SK-N-MC (cell line): ENCODE results near the gene FOXA3.
A peak's percentile ranks its signal among the peaks of the same experiment; 100 is the strongest.

Source experiments
- DNase-seq: peaks from one replicate; pipeline ENCODE4 v3.0.0-alpha.2; 2011; ENCODE audit warnings: low read depth, low spot score
- H3K27ac ChIP-seq: fragments of 200-600 bp; sonication (generic); 2 replicates; pipeline ENCODE4 v1.5.1; 2016; ENCODE audit warnings: mixed run types
- H3K36me3 ChIP-seq: fragments of 200-600 bp; sonication (generic); 2 replicates; pipeline ENCODE4 v1.6.1; 2017; ENCODE audit warnings: antibody characterized with exemption, low read length, mixed read lengths; ENCODE audit not compliant: insufficient read depth
- H3K4me3 ChIP-seq: fragments of 200-600 bp; sonication (generic); 2 replicates; pipeline ENCODE4 v1.5.1; 2016
- H3K9ac ChIP-seq: fragments of 200-600 bp; sonication (generic); 2 replicates; pipeline ENCODE4 v1.8.0; 2017; ENCODE audit warnings: mixed run types, mixed read lengths; ENCODE audit not compliant: insufficient read length
- H3K9me3 ChIP-seq: fragments of 200-600 bp; sonication (generic); 2 replicates; pipeline ENCODE4 v1.6.1; 2017; ENCODE audit warnings: low read depth, mild to moderate bottlenecking, antibody characterized with exemption, low read length, moderate library complexity, mixed read lengths
- EZH2 ChIP-seq: fragments of 200-600 bp; sonication (generic); IDR thresholded peaks from one replicate; pipeline ENCODE4 v1.6.1; 2017; ENCODE audit warnings: antibody characterized with exemption
- FOXP2 ChIP-seq: optimal IDR thresholded peaks from 2 replicates; pipeline ENCODE3; 2011; ENCODE audit warnings: mild to moderate bottlenecking, moderate library complexity; ENCODE audit not compliant: insufficient read depth; ENCODE audit errors: extremely low read length, control extremely low read depth
- POLR2AphosphoS5 ChIP-seq: IDR thresholded peaks from 2 replicates; pipeline ENCODE4 v1.6.1; 2012; ENCODE audit warnings: mild to moderate bottlenecking, low read depth, low read length, borderline replicate concordance

Gene FOXA3

GRCh38 chr19:45820413-45821102 is 43.6 kb upstream of the FOXA3 start:
- Histone ChIP-seq H3K27ac (peak overlapping the region; percentile 42; the same call in 1 of the 2 replicates), H3K4me3 (no peak overlapping the region), H3K9ac (no peak overlapping the region), H3K36me3 (peaks cover 10% of the 10 kb centered on the region; the same call in 1 of the 2 replicates), H3K9me3 (no peaks in the 10 kb centered on the region)
- no peak for DNase-seq
- TF ChIP-seq FOXP2 (no peak), POLR2AphosphoS5 (no peak), EZH2 (no peak)

- TF ChIP-seq EZH2, result no peak
- TF ChIP-seq POLR2AphosphoS5, result no peak
- TF ChIP-seq FOXP2, result no peak
- H3K9ac ChIP-seq, result no peak overlapping the region
- no peaks in the 10 kb centered on the region for H3K9me3 ChIP-seq
- H3K4me3 ChIP-seq, result no peak overlapping the region
- DNase-seq, result no peak
- no peak overlapping the region for H3K27ac ChIP-seq
- H3K36me3 ChIP-seq, result peaks cover 15% of the 10 kb centered on the region; the same call in 1 of the 2 replicates
Observed at GRCh38 chr19:45821103-45821521, 43.0 kb upstream of the FOXA3 start.

- H3K36me3 ChIP-seq, result peaks cover 20% of the 10 kb centered on the region; the same call in 1 of the 2 replicates
- no peak overlapping the region for H3K4me3 ChIP-seq
- no peak overlapping the region for H3K9ac ChIP-seq
- TF ChIP-seq EZH2, result no peak
- peak; percentile 34; the same call in 1 of the 2 replicates for TF ChIP-seq POLR2AphosphoS5
- no peak for TF ChIP-seq FOXP2
- DNase-seq, result no peak
- H3K27ac ChIP-seq, result no peak overlapping the region
- no peaks in the 10 kb centered on the region for H3K9me3 ChIP-seq
Observed at GRCh38 chr19:45821570-45821969, 42.6 kb upstream of the FOXA3 start.

- no peak for TF ChIP-seq FOXP2
- TF ChIP-seq EZH2, result no peak
- TF ChIP-seq POLR2AphosphoS5, result no peak
- Histone ChIP-seq H3K9ac (no peak overlapping the region), H3K9me3 (no peaks in the 10 kb centered on the region), H3K36me3 (peaks cover 28% of the 10 kb centered on the region; the same call in 1 of the 2 replicates), H3K4me3 (no peak overlapping the region), H3K27ac (no peak overlapping the region)
- DNase-seq, result no peak
Observed at GRCh38 chr19:45822716-45823115, 41.4 kb upstream of the FOXA3 start.

- H3K27ac ChIP-seq, result no peak overlapping the region
- TF ChIP-seq FOXP2 (no peak), EZH2 (no peak), POLR2AphosphoS5 (no peak)
- no peaks in the 10 kb centered on the region for H3K9me3 ChIP-seq
- H3K36me3 ChIP-seq, result peaks cover 33% of the 10 kb centered on the region; the same call in 1 of the 2 replicates
- H3K4me3 ChIP-seq, result no peak overlapping the region
- DNase-seq, result no peak
- H3K9ac ChIP-seq, result no peak overlapping the region
Observed at GRCh38 chr19:45823182-45823581, 40.9 kb upstream of the FOXA3 start.

- Histone ChIP-seq H3K4me3 (no peak overlapping the region), H3K36me3 (peaks cover 41% of the 10 kb centered on the region; the same call in 1 of the 2 replicates), H3K9me3 (no peaks in the 10 kb centered on the region), H3K27ac (no peak overlapping the region), H3K9ac (no peak overlapping the region)
- TF ChIP-seq EZH2 (no peak), FOXP2 (no peak), POLR2AphosphoS5 (no peak)
- DNase-seq, result no peak
Observed at GRCh38 chr19:45824041-45824471, 40.1 kb upstream of the FOXA3 start.

- Histone ChIP-seq H3K9me3 (no peaks in the 10 kb centered on the region), H3K27ac (no peak overlapping the region), H3K4me3 (no peak overlapping the region), H3K9ac (no peak overlapping the region), H3K36me3 (peaks cover 47% of the 10 kb centered on the region; the same call in 1 of the 2 replicates)
- DNase-seq, result no peak
- TF ChIP-seq POLR2AphosphoS5, result no peak
- TF ChIP-seq EZH2, result no peak
- no peak for TF ChIP-seq FOXP2
Observed at GRCh38 chr19:45824531-45825262, 39.4 kb upstream of the FOXA3 start.

GRCh38 chr19:45825263-45825605 is 38.9 kb upstream of the FOXA3 start:
- Histone ChIP-seq H3K36me3 (peaks cover 53% of the 10 kb centered on the region; the same call in 1 of the 2 replicates), H3K9me3 (no peaks in the 10 kb centered on the region), H3K27ac (no peak overlapping the region), H3K4me3 (no peak overlapping the region), H3K9ac (no peak overlapping the region)
- DNase-seq, result no peak
- no peak for TF ChIP-seq EZH2
- TF ChIP-seq FOXP2, result no peak
- no peak for TF ChIP-seq POLR2AphosphoS5
